H1 (cell line): ENCODE measurements around the gene IFNL2. TPM values are rescaled to one million over a fixed set of nuclear protein-coding genes. Genes with fewer than 3 reads are reported as not detected.

ENCODE experiments used
- CTCF ChIA-PET: fragments of 300-600 bp; sonication (Branson Sonifier 250); formaldehyde crosslinking; loops from one replicate; lab custom pipeline; 2021; ENCODE audit not compliant: partially characterized antibody; lab: Charles Lee
- POLR2A ChIA-PET: fragments of 300-600 bp; sonication (Branson Sonifier 250); formaldehyde crosslinking; loops from one replicate; lab custom pipeline; 2021; ENCODE audit warnings: inconsistent platforms; ENCODE audit not compliant: partially characterized antibody; lab: Charles Lee
- DNase-seq, 2 experiments: peaks; one replicate each; pipeline versions ENCODE4 v3.0.0 to v3.0.0-alpha.2; 2010 to 2022; ENCODE audit warnings: low spot score in 2 of 2, low read depth in 1 of 2, mixed read lengths in 1 of 2
- FAIRE-seq: peaks from 2 replicates; lab custom pipeline; 2011; peaks lifted over from hg19 to GRCh38; lab: Jason Lieb, UNC
- H2AFZ ChIP-seq: 2 replicates; pipeline ENCODE4 v1.8.1; 2012; ENCODE audit warnings: low read length, inconsistent platforms
- H2AK5ac ChIP-seq: 2 replicates; pipeline ENCODE4 v1.6.1; 2013; ENCODE audit warnings: low read depth, low read length
- H2BK120ac ChIP-seq: replicated peaks from 2 replicates; pipeline ENCODE3; 2013; ENCODE audit warnings: low read depth, low read length, inconsistent platforms
- H2BK12ac ChIP-seq: 2 replicates; pipeline ENCODE4 v1.6.1; 2013; ENCODE audit warnings: low read depth, low read length
- H2BK15ac ChIP-seq: 2 replicates; pipeline ENCODE4 v1.6.1; 2013; ENCODE audit warnings: low read length
- H2BK20ac ChIP-seq: 2 replicates; pipeline ENCODE4 v1.6.1; 2013; ENCODE audit warnings: low read length
- H2BK5ac ChIP-seq: 2 replicates; pipeline ENCODE4 v1.6.1; 2013; ENCODE audit warnings: low read depth, low read length
- H3K14ac ChIP-seq: 2 replicates; pipeline ENCODE4 v1.6.1; 2013; ENCODE audit warnings: inconsistent platforms; ENCODE audit not compliant: insufficient read length
- H3K18ac ChIP-seq: 2 replicates; pipeline ENCODE4 v1.6.1; 2013; ENCODE audit warnings: low read length; ENCODE audit errors: extremely low read depth
- H3K23ac ChIP-seq: 2 replicates; pipeline ENCODE4 v1.6.1; 2013; ENCODE audit warnings: inconsistent platforms; ENCODE audit not compliant: insufficient read length
- H3K23me2 ChIP-seq: 2 replicates; pipeline ENCODE4 v1.6.1; 2013; ENCODE audit warnings: low read depth, low read length
- H3K27ac ChIP-seq: 2 replicates; pipeline ENCODE4 v1.6.1; 2011; ENCODE audit warnings: low read depth, low read length, inconsistent platforms
- H3K27me3 ChIP-seq, 4 experiments: replicated peaks in 1 of 4; 1 replicate in 1 of 4; 2 replicates in 3 of 4; pipeline versions ENCODE4 v1.6.1 to v1.8.1; 2011 to 2013; ENCODE audit warnings: low read length in 3 of 4, mild to moderate bottlenecking in 3 of 4, inconsistent platforms in 2 of 4, mixed read lengths in 2 of 4, moderate library complexity in 1 of 4; ENCODE audit not compliant: control insufficient read depth in 3 of 4, insufficient read depth in 3 of 4; ENCODE audit errors: extremely low read depth in 1 of 4
- H3K36me3 ChIP-seq, 4 experiments: 2 replicates each; pipeline versions ENCODE4 v1.6.1 to v1.8.1; 2011 to 2013; ENCODE audit warnings: mild to moderate bottlenecking in 4 of 4, low read length in 3 of 4, moderate library complexity in 2 of 4, control low read depth in 1 of 4, inconsistent platforms in 1 of 4; ENCODE audit not compliant: insufficient read depth in 4 of 4, control insufficient read depth in 2 of 4
- H3K4ac ChIP-seq: replicated peaks from 2 replicates; pipeline ENCODE3; 2013; ENCODE audit warnings: low read length, low read depth, mixed read lengths, inconsistent platforms; ENCODE audit not compliant: insufficient read length
- H3K4me1 ChIP-seq, 4 experiments: replicated peaks in 1 of 4; 1 replicate in 1 of 4; 2 replicates in 3 of 4; pipeline versions ENCODE4 v1.6.1 to v1.8.1; 2011 to 2013; ENCODE audit warnings: low read length in 3 of 4, inconsistent platforms in 2 of 4, mixed read lengths in 1 of 4; ENCODE audit not compliant: insufficient read depth in 4 of 4, control insufficient read depth in 3 of 4
- H3K4me2 ChIP-seq, 2 experiments: 2 replicates each; pipeline versions ENCODE4 v1.6.1 to v1.8.1; 2011 to 2013; ENCODE audit warnings: low read depth in 2 of 2, low read length in 2 of 2, control low read depth in 1 of 2, inconsistent platforms in 1 of 2, mild to moderate bottlenecking in 1 of 2; ENCODE audit not compliant: insufficient read depth in 1 of 2
- H3K4me3 ChIP-seq, 4 experiments: fragments of 200-600, 300-600 bp in 1 of 4; sonication (generic), shearing (Covaris generic), sonication (Bioruptor Twin) in 1 of 4; 2 replicates each; pipeline versions ENCODE4 v1.5.1 to v1.8.1; 2011 to 2016; ENCODE audit warnings: low read length in 4 of 4, low read depth in 3 of 4, control low read depth in 2 of 4, inconsistent platforms in 2 of 4, mild to moderate bottlenecking in 2 of 4, mixed read lengths in 1 of 4, moderate library complexity in 1 of 4; ENCODE audit not compliant: insufficient read depth in 2 of 4; ENCODE audit errors: extremely low read depth in 1 of 4
- H3K56ac ChIP-seq: replicated peaks from 2 replicates; pipeline ENCODE3; 2013; ENCODE audit warnings: low read depth, mild to moderate bottlenecking, mixed read lengths, low read length, inconsistent platforms; ENCODE audit not compliant: insufficient read length
- H3K79me1 ChIP-seq: 2 replicates; pipeline ENCODE4 v1.6.1; 2013; ENCODE audit warnings: low read depth, low read length, control low read depth
- H3K79me2 ChIP-seq, 2 experiments: 2 replicates each; pipeline versions ENCODE4 v1.6.1 to v1.8.1; 2012 to 2013; ENCODE audit warnings: low read length in 2 of 2, mild to moderate bottlenecking in 2 of 2, inconsistent platforms in 1 of 2; ENCODE audit not compliant: insufficient read depth in 2 of 2, control insufficient read depth in 1 of 2
- H3K9ac ChIP-seq, 4 experiments: replicated peaks in 1 of 4; 1 replicate in 1 of 4; 2 replicates in 3 of 4; pipeline versions ENCODE4 v1.6.1 to v1.8.1; 2011 to 2013; ENCODE audit warnings: low read depth in 3 of 4, low read length in 3 of 4, control low read depth in 2 of 4, mild to moderate bottlenecking in 2 of 4, moderate library complexity in 2 of 4, inconsistent platforms in 1 of 4; ENCODE audit errors: extremely low read depth in 1 of 4
- H3K9me3 ChIP-seq, 2 experiments: 2 replicates each; pipeline versions ENCODE4 v1.6.1 to v1.8.1; 2012 to 2013; ENCODE audit warnings: mild to moderate bottlenecking in 2 of 2, moderate library complexity in 2 of 2, control low read depth in 1 of 2, inconsistent platforms in 1 of 2, low read depth in 1 of 2, low read length in 1 of 2, mixed read lengths in 1 of 2; ENCODE audit not compliant: insufficient read depth in 2 of 2
- H4K20me1 ChIP-seq, 2 experiments: replicated peaks in 1 of 2; 2 replicates each; pipeline versions ENCODE3 to v1.8.1; 2011 to 2013; ENCODE audit warnings: inconsistent platforms in 2 of 2, low read length in 2 of 2, mild to moderate bottlenecking in 1 of 2; ENCODE audit not compliant: insufficient read depth in 2 of 2, control insufficient read depth in 1 of 2
- H4K5ac ChIP-seq: 2 replicates; pipeline ENCODE4 v1.6.1; 2013; ENCODE audit warnings: low read length, low read depth, mixed read lengths, inconsistent platforms; ENCODE audit not compliant: insufficient read length
- H4K8ac ChIP-seq: 2 replicates; pipeline ENCODE4 v1.8.0; 2013; ENCODE audit warnings: mild to moderate bottlenecking, moderate library complexity, low read length, inconsistent platforms; ENCODE audit not compliant: insufficient read depth; ENCODE audit errors: extremely low read depth
- H4K91ac ChIP-seq: replicated peaks from 2 replicates; pipeline ENCODE3; 2013; ENCODE audit warnings: low read length, mixed read lengths, inconsistent platforms; ENCODE audit not compliant: insufficient read length
- CHD1 ChIP-seq: IDR thresholded peaks from 2 replicates; pipeline ENCODE4 v1.6.1; 2012; ENCODE audit warnings: low read depth, low read length, improper control_type of control experiment
- CTBP2 ChIP-seq: IDR thresholded peaks from 2 replicates; pipeline ENCODE4 v1.7.0; 2011; ENCODE audit warnings: borderline replicate concordance, mild to moderate bottlenecking, moderate library complexity, mixed read lengths, low read length; ENCODE audit not compliant: insufficient read depth, insufficient read length
- EP300 ChIP-seq, 2 experiments: IDR thresholded peaks; 1 replicate in 1 of 2; 2 replicates in 1 of 2; pipeline ENCODE4 v1.6.1; 2011 to 2012; ENCODE audit warnings: low read depth in 2 of 2, low read length in 2 of 2, mild to moderate bottlenecking in 2 of 2, borderline replicate concordance in 1 of 2, inconsistent platforms in 1 of 2, moderate library complexity in 1 of 2
- FOSL1 ChIP-seq: IDR thresholded peaks from 2 replicates; pipeline ENCODE4 v1.6.1; 2011; ENCODE audit warnings: mild to moderate bottlenecking, low read depth, low read length, moderate library complexity; ENCODE audit not compliant: insufficient read depth
- GABPA ChIP-seq: IDR thresholded peaks from 2 replicates; pipeline ENCODE4 v1.6.1; 2011; ENCODE audit warnings: mild to moderate bottlenecking, low read length, moderate library complexity, borderline replicate concordance; ENCODE audit not compliant: insufficient read depth
- JUN ChIP-seq: IDR thresholded peaks from 2 replicates; pipeline ENCODE4 v1.6.1; 2011; ENCODE audit warnings: low read depth, mild to moderate bottlenecking, improper control_type of control experiment, low read length
- NANOG ChIP-seq: IDR thresholded peaks from 2 replicates; pipeline ENCODE4 v1.6.1; 2011; ENCODE audit warnings: low read length, low read depth, mild to moderate bottlenecking, inconsistent platforms; ENCODE audit not compliant: insufficient read depth, poor library complexity, severe bottlenecking
- RNF2 ChIP-seq: fragments of 200-900, 300-1000 bp; sonication (generic); IDR thresholded peaks from 2 replicates; pipeline ENCODE4 v1.7.1; 2016; ENCODE audit warnings: borderline replicate concordance, low read depth, mild to moderate bottlenecking, antibody characterized with exemption, low read length; ENCODE audit not compliant: poor library complexity, severe bottlenecking; ENCODE audit errors: missing control alignments
- TCF12 ChIP-seq: IDR thresholded peaks from 2 replicates; pipeline ENCODE4 v1.6.1; 2011; ENCODE audit warnings: low read depth, mild to moderate bottlenecking, low read length
- ZNF274 ChIP-seq: IDR thresholded peaks from 2 replicates; pipeline ENCODE4 v1.7.0; 2012; ENCODE audit warnings: low read length, borderline replicate concordance; ENCODE audit errors: extremely low read depth
- WGBS, 2 experiments: shearing (Covaris generic) in 1 of 2; methylation state at CpG; one replicate each; pipeline versions ENCODE4 v1.1.6 to v1.1.7; 2013 to 2015; ENCODE audit warnings: low lambda C conversion rate in 2 of 2, mixed read lengths in 2 of 2, inconsistent platforms in 1 of 2, low coverage in 1 of 2, missing lambda C conversion rate in 1 of 2; ENCODE audit not compliant: insufficient replicate concordance in 2 of 2, insufficient coverage in 1 of 2, insufficient read length in 1 of 2; ENCODE audit errors: extremely low coverage in 1 of 2, missing lambda C conversion rate in 1 of 2; 5-methylcytosine and 5-hydroxymethylcytosine counted together
- polyA plus RNA-seq, 7 experiments: library from polyadenylated mRNA; depleted of rRNA in 3 of 7; stranded (reverse) in 5 of 7; unstranded in 2 of 7; fragments of >200 nt in 5 of 7; fragments of 200-250 nt in 2 of 7; gene quantifications; 1 replicate in 5 of 7; 2 replicates in 1 of 7; 4 replicates in 1 of 7; pipeline versions ENCODE4 v1.2.1 to v1.2.3, GENCODE V29; 2011 to 2013; ENCODE audit warnings: missing spikeins in 2 of 7, mixed read lengths in 2 of 7
- total RNA-seq: library from RNA; stranded (reverse); fragmentation: NEBNext Ultra II Directional; extraction: Animal tissue kit (Norgen Biotek cat#: 25700); gene quantifications from 2 replicates; pipeline ENCODE4 v1.2.1, GENCODE V29; 2021

IFNL2 gene
- total and polyA plus RNA-seq, 2 of the 8 experiments (the other 6 are each of a cell fraction or from before 2014, with no cell fraction given), result not detected

GRCh38 chr19:39319098-39319891 is 51.1 kb downstream of the IFNL2 start:
- peak overlapping the region; percentile 6 for H4K91ac ChIP-seq
- ChIA-PET CTCF (no interaction called here), POLR2A (no interaction called here)
- H3K27ac ChIP-seq, result no peak overlapping the region
- no peak overlapping the region for H2BK5ac ChIP-seq
- H2BK20ac ChIP-seq, result no peak overlapping the region
- H3K79me2 ChIP-seq, result no peaks in the 10 kb centered on the region
- peaks cover 0 to 8% (median 1%) of the 10 kb centered on the region in 4 experiments; a peak in 2 of 8 replicates for H3K36me3 ChIP-seq
- peak overlapping the region; percentile 63 to 88 (median 69); a peak in 6 of 8 replicates for H3K4me3 ChIP-seq
- H4K20me1 ChIP-seq, result peaks cover 0 to 7% of the 10 kb centered on the region in 2 experiments
- no peak overlapping the region for H3K18ac ChIP-seq
- no peak overlapping the region for H2AFZ ChIP-seq
- peak; percentile 66 for FAIRE-seq
- H3K4me1 ChIP-seq, result peaks cover 2 to 8% (median 3%) of the 10 kb centered on the region in 4 experiments; a peak in 5 of 7 replicates
- H3K23me2 ChIP-seq, result peaks cover 7% of the 10 kb centered on the region; the same call in 1 of the 2 replicates
- no peak overlapping the region for H2BK120ac ChIP-seq
- H4K5ac ChIP-seq, result no peak overlapping the region
- peak overlapping the region; percentile 81 to 99 for H3K4me2 ChIP-seq
- no peaks in the 10 kb centered on the region for H3K79me1 ChIP-seq
- peak overlapping the region; percentile 15; the same call in 1 of the 2 replicates for H2AK5ac ChIP-seq
- peak overlapping the region; percentile 77 for H3K23ac ChIP-seq
- H4K8ac ChIP-seq, result no peak overlapping the region
- H3K56ac ChIP-seq, result no peak overlapping the region
- no peak overlapping the region for H3K14ac ChIP-seq
- H2BK15ac ChIP-seq, result peak overlapping the region; percentile 74; the same call in 1 of the 2 replicates
- no peak overlapping the region; a peak in 1 of 7 replicates for H3K9ac ChIP-seq
- H3K27me3 ChIP-seq, result peaks cover 0 to 14% (median 12%) of the 10 kb centered on the region in 4 experiments; a peak in 4 of 7 replicates
- no peaks in the 10 kb centered on the region for H3K9me3 ChIP-seq
- 85% methylated on average over 5 of the region's 5 CpGs; no CpG with 5 or more reads in 1 of the 2 experiments for WGBS, 2 experiments
- H3K4ac ChIP-seq, result peak overlapping the region; percentile 83
- no peak for DNase-seq
- H2BK12ac ChIP-seq, result no peak overlapping the region
- TF ChIP-seq RNF2 (no peak), EP300 (IDR thresholded peaks at IDR 0.05; ENCODE audit: borderline replicate concordance in 1 of 2, low read depth in 2 of 2, low read length in 2 of 2) (no peak), FOSL1 (no peak), NANOG (no peak), ZNF274 (no peak), TCF12 (no peak), GABPA (no peak), JUN (no peak), CHD1 (no peak), CTBP2 (no peak)
